Measurements from ENCODE around the gene RGS3. TPM values are rescaled to one million over a fixed set of nuclear protein-coding genes. Genes with fewer than 3 reads are reported as not detected.
A peak's percentile ranks its signal among the peaks of the same experiment; 100 is the strongest.

Gene RGS3
- total RNA-seq, 1 donor from 2014 or later: 36.7 TPM

GRCh38 chr9:113444736-113445135 is 18.8 kb upstream of the RGS3 start:
- Mint-ChIP-seq H3K36me3 (ENCODE audit: low read depth) (no peaks in the 10 kb centered on the region), H3K4me3 (no peak overlapping the region), H3K4me1 (peaks cover 3% of the 10 kb centered on the region), H3K9me3 (no peaks in the 10 kb centered on the region), H3K27ac (ENCODE audit: unreplicated experiment) (no peak overlapping the region), H3K27me3 (ENCODE audit: low read depth) (no peaks in the 10 kb centered on the region)
- TF ChIP-seq CTCF (conservative IDR thresholded peaks at IDR 0.05): no peak
- no peak for DNase-seq (ENCODE audit: low read depth, low spot score)

- no peaks in the 10 kb centered on the region for H3K36me3 Mint-ChIP-seq (ENCODE audit: low read depth)
- DNase-seq (ENCODE audit: low read depth, low spot score): no peak
- no peak overlapping the region for H3K27ac Mint-ChIP-seq (ENCODE audit: unreplicated experiment)
- TF ChIP-seq CTCF (conservative IDR thresholded peaks at IDR 0.05): peak; percentile 84
- H3K9me3 Mint-ChIP-seq: peaks cover 2% of the 10 kb centered on the region
- H3K4me3 Mint-ChIP-seq: no peak overlapping the region
- H3K27me3 Mint-ChIP-seq (ENCODE audit: low read depth): no peaks in the 10 kb centered on the region
- H3K4me1 Mint-ChIP-seq: peaks cover 9% of the 10 kb centered on the region
Measured at GRCh38 chr9:113446323-113446740, 17.2 kb upstream of the RGS3 start.

GRCh38 chr9:113449376-113449775 is 14.2 kb upstream of the RGS3 start:
- H3K4me3 Mint-ChIP-seq: no peak overlapping the region
- H3K4me1 Mint-ChIP-seq: peaks cover 14% of the 10 kb centered on the region
- H3K27ac Mint-ChIP-seq (ENCODE audit: unreplicated experiment): no peak overlapping the region
- peaks cover 2% of the 10 kb centered on the region for H3K9me3 Mint-ChIP-seq
- no peak for DNase-seq (ENCODE audit: low read depth, low spot score)
- no peaks in the 10 kb centered on the region for H3K36me3 Mint-ChIP-seq (ENCODE audit: low read depth)
- no peak for TF ChIP-seq CTCF (conservative IDR thresholded peaks at IDR 0.05)
- H3K27me3 Mint-ChIP-seq (ENCODE audit: low read depth): no peaks in the 10 kb centered on the region

GRCh38 chr9:113452113-113452605 is 11.4 kb upstream of the RGS3 start:
- no peaks in the 10 kb centered on the region for H3K36me3 Mint-ChIP-seq (ENCODE audit: low read depth)
- H3K4me3 Mint-ChIP-seq: no peak overlapping the region
- TF ChIP-seq CTCF (conservative IDR thresholded peaks at IDR 0.05): no peak
- peak overlapping the region; percentile 54 for H3K27ac Mint-ChIP-seq (ENCODE audit: unreplicated experiment)
- peaks cover 2% of the 10 kb centered on the region for H3K9me3 Mint-ChIP-seq
- no peaks in the 10 kb centered on the region for H3K27me3 Mint-ChIP-seq (ENCODE audit: low read depth)
- DNase-seq (ENCODE audit: low read depth, low spot score): no peak
- peaks cover 32% of the 10 kb centered on the region for H3K4me1 Mint-ChIP-seq

- H3K36me3 Mint-ChIP-seq (ENCODE audit: low read depth): no peaks in the 10 kb centered on the region
- no peak for TF ChIP-seq CTCF (conservative IDR thresholded peaks at IDR 0.05)
- H3K27ac Mint-ChIP-seq (ENCODE audit: unreplicated experiment): peak overlapping the region; percentile 2
- H3K27me3 Mint-ChIP-seq (ENCODE audit: low read depth): no peaks in the 10 kb centered on the region
- H3K4me3 Mint-ChIP-seq: peak overlapping the region; percentile 17
- peaks cover 2% of the 10 kb centered on the region for H3K9me3 Mint-ChIP-seq
- DNase-seq (ENCODE audit: low read depth, low spot score): no peak
- H3K4me1 Mint-ChIP-seq: peaks cover 33% of the 10 kb centered on the region
Measured at GRCh38 chr9:113454914-113455761, 8.4 kb upstream of the RGS3 start.
